GM12878 (cell line): ENCODE data around the gene ACTR1A. TPM values are rescaled to one million over a fixed set of nuclear protein-coding genes. Genes with fewer than 3 reads are reported as not detected.

Source experiments
- CBFB ChIP-seq: IDR thresholded peaks from 2 replicates; pipeline ENCODE4 v1.6.1; 2016; ENCODE audit warnings: antibody characterized with exemption, low read depth
- CHD2 ChIP-seq: IDR thresholded peaks from 2 replicates; pipeline ENCODE4 v1.6.1; 2011; ENCODE audit warnings: low read depth, low read length, improper control_type of control experiment, borderline replicate concordance
- NFYA ChIP-seq: IDR thresholded peaks from 2 replicates; pipeline ENCODE4 v1.6.1; 2011; ENCODE audit warnings: low read depth, mild to moderate bottlenecking, low read length, improper control_type of control experiment, borderline replicate concordance
- NR2F1 ChIP-seq: fragments of 450-650 bp; conservative IDR thresholded peaks from 2 replicates; pipeline ENCODE4 v1.6.1; 2017; ENCODE audit warnings: mild to moderate bottlenecking
- RCOR1 ChIP-seq: conservative IDR thresholded peaks from 2 replicates; pipeline ENCODE4 v1.6.1; 2012; ENCODE audit warnings: low read depth, low read length, improper control_type of control experiment
- SIX5 ChIP-seq: IDR thresholded peaks from 2 replicates; pipeline ENCODE4 v1.6.1; 2011; ENCODE audit warnings: mild to moderate bottlenecking, low read depth, low read length, moderate library complexity; ENCODE audit not compliant: severe bottlenecking
- SMAD5 ChIP-seq: IDR thresholded peaks from 2 replicates; pipeline ENCODE4 v1.6.1; 2016; ENCODE audit warnings: antibody characterized with exemption, low read depth
- TCF12 ChIP-seq: IDR thresholded peaks from 2 replicates; pipeline ENCODE4 v1.6.1; 2011; ENCODE audit warnings: low read depth, mild to moderate bottlenecking, low read length
- polyA plus RNA-seq, 11 experiments: library from polyadenylated mRNA; depleted of rRNA in 4 of 11; unstranded in 6 of 11; stranded (reverse) in 5 of 11; fragments of >200 nt; fragmentation: Nextera tagmentation in 4 of 11; fragmentation: Illumina TruSeq in 1 of 11; extraction: Ambion mirVana in 4 of 11; extraction: Trizol in 1 of 11; gene quantifications; 1 replicate in 1 of 11; 2 replicates in 10 of 11; pipeline versions ENCODE4 v1.2.1 to v1.2.3, GENCODE V29; 2011 to 2016; ENCODE audit warnings: inconsistent platforms in 2 of 11, missing spikeins in 2 of 11, low read depth in 1 of 11
- total RNA-seq, 4 experiments: library from RNA; depleted of rRNA in 3 of 4; stranded (reverse); fragments of >200 nt in 3 of 4; fragmentation: Illumina TruSeq in 1 of 4; extraction: Trizol in 1 of 4; gene quantifications; 2 replicates each; pipeline versions ENCODE4 v1.2.1 to v1.2.3, GENCODE V29; 2013 to 2021
- TF ChIP-seq, protein P1 (sequence below): fragments of 450-650 bp; IDR thresholded peaks from 2 replicates; pipeline ENCODE4 v1.6.1; 2017; ENCODE audit warnings: mild to moderate bottlenecking, moderate library complexity

ACTR1A gene
- total and polyA plus RNA-seq, 10 of the 15 experiments (the other 5 are each of a cell fraction or from before 2014, with no cell fraction given), result 43.0 to 110 (median 78.9) TPM

DNA sequence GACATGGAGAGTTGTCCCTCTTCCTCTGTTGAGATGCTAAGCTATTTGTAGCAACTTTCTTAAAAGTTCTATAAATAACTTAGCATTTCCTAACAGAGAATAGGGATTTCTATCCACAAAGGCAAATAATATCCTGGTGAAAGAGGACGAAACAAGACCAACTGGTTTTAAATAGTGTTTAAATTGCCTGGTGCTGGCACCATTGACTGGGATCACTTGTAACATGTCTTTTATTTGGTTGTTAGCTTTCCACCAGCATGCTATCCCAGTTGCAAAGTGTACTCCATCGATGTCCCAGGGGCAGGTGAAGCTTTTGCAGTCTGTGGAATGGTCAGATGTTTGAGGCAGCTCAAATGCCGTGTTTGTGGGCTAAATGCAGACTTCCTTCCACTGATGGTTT, 5.0 kb upstream of the ACTR1A start (continued):
- TF ChIP-seq, protein P1, sequence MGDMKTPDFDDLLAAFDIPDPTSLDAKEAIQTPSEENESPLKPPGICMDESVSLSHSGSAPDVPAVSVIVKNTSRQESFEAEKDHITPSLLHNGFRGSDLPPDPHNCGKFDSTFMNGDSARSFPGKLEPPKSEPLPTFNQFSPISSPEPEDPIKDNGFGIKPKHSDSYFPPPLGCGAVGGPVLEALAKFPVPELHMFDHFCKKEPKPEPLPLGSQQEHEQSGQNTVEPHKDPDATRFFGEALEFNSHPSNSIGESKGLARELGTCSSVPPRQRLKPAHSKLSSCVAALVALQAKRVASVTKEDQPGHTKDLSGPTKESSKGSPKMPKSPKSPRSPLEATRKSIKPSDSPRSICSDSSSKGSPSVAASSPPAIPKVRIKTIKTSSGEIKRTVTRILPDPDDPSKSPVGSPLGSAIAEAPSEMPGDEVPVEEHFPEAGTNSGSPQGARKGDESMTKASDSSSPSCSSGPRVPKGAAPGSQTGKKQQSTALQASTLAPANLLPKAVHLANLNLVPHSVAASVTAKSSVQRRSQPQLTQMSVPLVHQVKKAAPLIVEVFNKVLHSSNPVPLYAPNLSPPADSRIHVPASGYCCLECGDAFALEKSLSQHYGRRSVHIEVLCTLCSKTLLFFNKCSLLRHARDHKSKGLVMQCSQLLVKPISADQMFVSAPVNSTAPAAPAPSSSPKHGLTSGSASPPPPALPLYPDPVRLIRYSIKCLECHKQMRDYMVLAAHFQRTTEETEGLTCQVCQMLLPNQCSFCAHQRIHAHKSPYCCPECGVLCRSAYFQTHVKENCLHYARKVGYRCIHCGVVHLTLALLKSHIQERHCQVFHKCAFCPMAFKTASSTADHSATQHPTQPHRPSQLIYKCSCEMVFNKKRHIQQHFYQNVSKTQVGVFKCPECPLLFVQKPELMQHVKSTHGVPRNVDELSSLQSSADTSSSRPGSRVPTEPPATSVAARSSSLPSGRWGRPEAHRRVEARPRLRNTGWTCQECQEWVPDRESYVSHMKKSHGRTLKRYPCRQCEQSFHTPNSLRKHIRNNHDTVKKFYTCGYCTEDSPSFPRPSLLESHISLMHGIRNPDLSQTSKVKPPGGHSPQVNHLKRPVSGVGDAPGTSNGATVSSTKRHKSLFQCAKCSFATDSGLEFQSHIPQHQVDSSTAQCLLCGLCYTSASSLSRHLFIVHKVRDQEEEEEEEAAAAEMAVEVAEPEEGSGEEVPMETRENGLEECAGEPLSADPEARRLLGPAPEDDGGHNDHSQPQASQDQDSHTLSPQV, result no peak
- TF ChIP-seq SMAD5 (no peak), CHD2 (no peak), TCF12 (no peak), RCOR1 (no peak), SIX5 (no peak), NFYA (no peak), NR2F1 (no peak), CBFB (no peak)
